Measurements from ENCODE around the gene PRSS1.

PRSS1 gene

GRCh38 chr7:142796501-142797390 is 47.5 kb downstream of the PRSS1 start:
- DNase-seq: peak; percentile 45

GRCh38 chr7:142797391-142798377 is 48.4 kb downstream of the PRSS1 start:
- peak; percentile 34 for DNase-seq

GRCh38 chr7:142798451-142799436 is 49.5 kb downstream of the PRSS1 start:
- DNase-seq: no peak

GRCh38 chr7:142799437-142799835 is 50.2 kb downstream of the PRSS1 start:
- no peak for DNase-seq

- no peak for DNase-seq
Observed at GRCh38 chr7:142800088-142800487, 50.8 kb downstream of the PRSS1 start.

- DNase-seq: no peak
Observed at GRCh38 chr7:142800699-142801260, 51.5 kb downstream of the PRSS1 start.

- no peak for DNase-seq
Observed at GRCh38 chr7:142801601-142802295, 52.5 kb downstream of the PRSS1 start.

GRCh38 chr7:142802301-142802700 is 53.0 kb downstream of the PRSS1 start:
- no peak for DNase-seq

Measured in eye (tissue), 1 donor.